GM18502 (cell line): Measurements from ENCODE around the gene LPP.
"Not testable (repeated sequence)": the region's sequence is repeated elsewhere in the genome, so short reads cannot be mapped to it uniquely, and the experiment has no call there.

Experiments used
- ATAC-seq: cut with Tn5 transposase; IDR thresholded peaks from one replicate; pipeline ENCODE4 v1.9.1; 2021; ENCODE audit warnings: mild to moderate bottlenecking; ENCODE audit not compliant: unreplicated experiment, poor library complexity

LPP gene

GRCh38 chr3:188407158-188407880 is 253.4 kb downstream of the LPP start:
- no peak for ATAC-seq

GRCh38 chr3:188408831-188409230 is 254.9 kb downstream of the LPP start:
- no peak for ATAC-seq

GRCh38 chr3:188411750-188412149 is 257.8 kb downstream of the LPP start:
- no peak for ATAC-seq

- no peak for ATAC-seq
Measured at GRCh38 chr3:188415196-188415595, 261.2 kb downstream of the LPP start.

- no peak for ATAC-seq
Measured at GRCh38 chr3:188416041-188416440, 262.1 kb downstream of the LPP start.

- ATAC-seq: no peak
Measured at GRCh38 chr3:188417271-188417696, 263.3 kb downstream of the LPP start.

- ATAC-seq: no peak
Measured at GRCh38 chr3:188417766-188418165, 263.8 kb downstream of the LPP start.

GRCh38 chr3:188421151-188421821 is 267.3 kb downstream of the LPP start:
- peak; percentile 32 for ATAC-seq

GRCh38 chr3:188421836-188422540 is 268.0 kb downstream of the LPP start:
- peak; percentile 100 for ATAC-seq

GRCh38 chr3:188427981-188428380 is 274.0 kb downstream of the LPP start:
- ATAC-seq: not testable (repeated sequence)

- ATAC-seq: no peak
Measured at GRCh38 chr3:188431040-188431439, 277.1 kb downstream of the LPP start.

- ATAC-seq: no peak
Measured at GRCh38 chr3:188431553-188431952, 277.6 kb downstream of the LPP start.

GRCh38 chr3:188432802-188433520 is 279.0 kb downstream of the LPP start:
- ATAC-seq: no peak

- ATAC-seq: no peak
Measured at GRCh38 chr3:188433521-188434150, 279.7 kb downstream of the LPP start.

GRCh38 chr3:188434594-188434993 is 280.6 kb downstream of the LPP start:
- ATAC-seq: no peak

GRCh38 chr3:188435266-188435665 is 281.3 kb downstream of the LPP start:
- ATAC-seq: no peak

- no peak for ATAC-seq
Measured at GRCh38 chr3:188437926-188438325, 284.0 kb downstream of the LPP start.

GRCh38 chr3:188439080-188439479 is 285.1 kb downstream of the LPP start:
- peak; percentile 90 for ATAC-seq

GRCh38 chr3:188440340-188440972 is 286.5 kb downstream of the LPP start:
- no peak for ATAC-seq

GRCh38 chr3:188442430-188442829 is 288.5 kb downstream of the LPP start:
- ATAC-seq: no peak
